H1 (cell line): ENCODE data around the gene TNFSF18. TPM values are rescaled to one million over a fixed set of nuclear protein-coding genes. Genes with fewer than 3 reads are reported as not detected.

ENCODE experiments used
- CTCF ChIA-PET: fragments of 300-600 bp; sonication (Branson Sonifier 250); formaldehyde crosslinking; loops from one replicate; lab custom pipeline; 2021; ENCODE audit not compliant: partially characterized antibody; lab: Charles Lee
- POLR2A ChIA-PET: fragments of 300-600 bp; sonication (Branson Sonifier 250); formaldehyde crosslinking; loops from one replicate; lab custom pipeline; 2021; ENCODE audit warnings: inconsistent platforms; ENCODE audit not compliant: partially characterized antibody; lab: Charles Lee
- DNase-seq, 2 experiments: peaks; one replicate each; pipeline versions ENCODE4 v3.0.0 to v3.0.0-alpha.2; 2010 to 2022; ENCODE audit warnings: low spot score in 2 of 2, low read depth in 1 of 2, mixed read lengths in 1 of 2
- FAIRE-seq: peaks from 2 replicates; lab custom pipeline; 2011; peaks lifted over from hg19 to GRCh38; lab: Jason Lieb, UNC
- H2AFZ ChIP-seq: 2 replicates; pipeline ENCODE4 v1.8.1; 2012; ENCODE audit warnings: low read length, inconsistent platforms
- H2AK5ac ChIP-seq: 2 replicates; pipeline ENCODE4 v1.6.1; 2013; ENCODE audit warnings: low read depth, low read length
- H2BK120ac ChIP-seq: replicated peaks from 2 replicates; pipeline ENCODE3; 2013; ENCODE audit warnings: low read depth, low read length, inconsistent platforms
- H2BK12ac ChIP-seq: 2 replicates; pipeline ENCODE4 v1.6.1; 2013; ENCODE audit warnings: low read depth, low read length
- H2BK15ac ChIP-seq: 2 replicates; pipeline ENCODE4 v1.6.1; 2013; ENCODE audit warnings: low read length
- H2BK20ac ChIP-seq: 2 replicates; pipeline ENCODE4 v1.6.1; 2013; ENCODE audit warnings: low read length
- H2BK5ac ChIP-seq: 2 replicates; pipeline ENCODE4 v1.6.1; 2013; ENCODE audit warnings: low read depth, low read length
- H3K14ac ChIP-seq: 2 replicates; pipeline ENCODE4 v1.6.1; 2013; ENCODE audit warnings: inconsistent platforms; ENCODE audit not compliant: insufficient read length
- H3K18ac ChIP-seq: 2 replicates; pipeline ENCODE4 v1.6.1; 2013; ENCODE audit warnings: low read length; ENCODE audit errors: extremely low read depth
- H3K23ac ChIP-seq: 2 replicates; pipeline ENCODE4 v1.6.1; 2013; ENCODE audit warnings: inconsistent platforms; ENCODE audit not compliant: insufficient read length
- H3K23me2 ChIP-seq: 2 replicates; pipeline ENCODE4 v1.6.1; 2013; ENCODE audit warnings: low read depth, low read length
- H3K27ac ChIP-seq: 2 replicates; pipeline ENCODE4 v1.6.1; 2011; ENCODE audit warnings: low read depth, low read length, inconsistent platforms
- H3K27me3 ChIP-seq, 4 experiments: replicated peaks in 1 of 4; 1 replicate in 1 of 4; 2 replicates in 3 of 4; pipeline versions ENCODE4 v1.6.1 to v1.8.1; 2011 to 2013; ENCODE audit warnings: low read length in 3 of 4, mild to moderate bottlenecking in 3 of 4, inconsistent platforms in 2 of 4, mixed read lengths in 2 of 4, moderate library complexity in 1 of 4; ENCODE audit not compliant: control insufficient read depth in 3 of 4, insufficient read depth in 3 of 4; ENCODE audit errors: extremely low read depth in 1 of 4
- H3K36me3 ChIP-seq, 4 experiments: 2 replicates each; pipeline versions ENCODE4 v1.6.1 to v1.8.1; 2011 to 2013; ENCODE audit warnings: mild to moderate bottlenecking in 4 of 4, low read length in 3 of 4, moderate library complexity in 2 of 4, control low read depth in 1 of 4, inconsistent platforms in 1 of 4; ENCODE audit not compliant: insufficient read depth in 4 of 4, control insufficient read depth in 2 of 4
- H3K4ac ChIP-seq: replicated peaks from 2 replicates; pipeline ENCODE3; 2013; ENCODE audit warnings: low read length, low read depth, mixed read lengths, inconsistent platforms; ENCODE audit not compliant: insufficient read length
- H3K4me1 ChIP-seq, 4 experiments: replicated peaks in 1 of 4; 1 replicate in 1 of 4; 2 replicates in 3 of 4; pipeline versions ENCODE4 v1.6.1 to v1.8.1; 2011 to 2013; ENCODE audit warnings: low read length in 3 of 4, inconsistent platforms in 2 of 4, mixed read lengths in 1 of 4; ENCODE audit not compliant: insufficient read depth in 4 of 4, control insufficient read depth in 3 of 4
- H3K4me2 ChIP-seq, 2 experiments: 2 replicates each; pipeline versions ENCODE4 v1.6.1 to v1.8.1; 2011 to 2013; ENCODE audit warnings: low read depth in 2 of 2, low read length in 2 of 2, control low read depth in 1 of 2, inconsistent platforms in 1 of 2, mild to moderate bottlenecking in 1 of 2; ENCODE audit not compliant: insufficient read depth in 1 of 2
- H3K4me3 ChIP-seq, 4 experiments: fragments of 200-600, 300-600 bp in 1 of 4; sonication (generic), shearing (Covaris generic), sonication (Bioruptor Twin) in 1 of 4; 2 replicates each; pipeline versions ENCODE4 v1.5.1 to v1.8.1; 2011 to 2016; ENCODE audit warnings: low read length in 4 of 4, low read depth in 3 of 4, control low read depth in 2 of 4, inconsistent platforms in 2 of 4, mild to moderate bottlenecking in 2 of 4, mixed read lengths in 1 of 4, moderate library complexity in 1 of 4; ENCODE audit not compliant: insufficient read depth in 2 of 4; ENCODE audit errors: extremely low read depth in 1 of 4
- H3K56ac ChIP-seq: replicated peaks from 2 replicates; pipeline ENCODE3; 2013; ENCODE audit warnings: low read depth, mild to moderate bottlenecking, mixed read lengths, low read length, inconsistent platforms; ENCODE audit not compliant: insufficient read length
- H3K79me1 ChIP-seq: 2 replicates; pipeline ENCODE4 v1.6.1; 2013; ENCODE audit warnings: low read depth, low read length, control low read depth
- H3K79me2 ChIP-seq, 2 experiments: 2 replicates each; pipeline versions ENCODE4 v1.6.1 to v1.8.1; 2012 to 2013; ENCODE audit warnings: low read length in 2 of 2, mild to moderate bottlenecking in 2 of 2, inconsistent platforms in 1 of 2; ENCODE audit not compliant: insufficient read depth in 2 of 2, control insufficient read depth in 1 of 2
- H3K9ac ChIP-seq, 4 experiments: replicated peaks in 1 of 4; 1 replicate in 1 of 4; 2 replicates in 3 of 4; pipeline versions ENCODE4 v1.6.1 to v1.8.1; 2011 to 2013; ENCODE audit warnings: low read depth in 3 of 4, low read length in 3 of 4, control low read depth in 2 of 4, mild to moderate bottlenecking in 2 of 4, moderate library complexity in 2 of 4, inconsistent platforms in 1 of 4; ENCODE audit errors: extremely low read depth in 1 of 4
- H3K9me3 ChIP-seq, 2 experiments: 2 replicates each; pipeline versions ENCODE4 v1.6.1 to v1.8.1; 2012 to 2013; ENCODE audit warnings: mild to moderate bottlenecking in 2 of 2, moderate library complexity in 2 of 2, control low read depth in 1 of 2, inconsistent platforms in 1 of 2, low read depth in 1 of 2, low read length in 1 of 2, mixed read lengths in 1 of 2; ENCODE audit not compliant: insufficient read depth in 2 of 2
- H4K20me1 ChIP-seq, 2 experiments: replicated peaks in 1 of 2; 2 replicates each; pipeline versions ENCODE3 to v1.8.1; 2011 to 2013; ENCODE audit warnings: inconsistent platforms in 2 of 2, low read length in 2 of 2, mild to moderate bottlenecking in 1 of 2; ENCODE audit not compliant: insufficient read depth in 2 of 2, control insufficient read depth in 1 of 2
- H4K5ac ChIP-seq: 2 replicates; pipeline ENCODE4 v1.6.1; 2013; ENCODE audit warnings: low read length, low read depth, mixed read lengths, inconsistent platforms; ENCODE audit not compliant: insufficient read length
- H4K8ac ChIP-seq: 2 replicates; pipeline ENCODE4 v1.8.0; 2013; ENCODE audit warnings: mild to moderate bottlenecking, moderate library complexity, low read length, inconsistent platforms; ENCODE audit not compliant: insufficient read depth; ENCODE audit errors: extremely low read depth
- H4K91ac ChIP-seq: replicated peaks from 2 replicates; pipeline ENCODE3; 2013; ENCODE audit warnings: low read length, mixed read lengths, inconsistent platforms; ENCODE audit not compliant: insufficient read length
- ATF2 ChIP-seq: IDR thresholded peaks from 2 replicates; pipeline ENCODE4 v1.6.1; 2012; ENCODE audit warnings: low read length, inconsistent platforms
- FOSL1 ChIP-seq: IDR thresholded peaks from 2 replicates; pipeline ENCODE4 v1.6.1; 2011; ENCODE audit warnings: mild to moderate bottlenecking, low read depth, low read length, moderate library complexity; ENCODE audit not compliant: insufficient read depth
- GTF2F1 ChIP-seq: IDR thresholded peaks from 2 replicates; pipeline ENCODE4 v1.6.1; 2012; ENCODE audit warnings: low read depth, low read length, improper control_type of control experiment, borderline replicate concordance
- JUN ChIP-seq: IDR thresholded peaks from 2 replicates; pipeline ENCODE4 v1.6.1; 2011; ENCODE audit warnings: low read depth, mild to moderate bottlenecking, improper control_type of control experiment, low read length
- JUND ChIP-seq: IDR thresholded peaks from 2 replicates; pipeline ENCODE4 v1.6.1; 2011; ENCODE audit warnings: mild to moderate bottlenecking, improper control_type of control experiment, low read length
- KDM4A ChIP-seq: IDR thresholded peaks from one replicate; pipeline ENCODE4 v1.7.1; 2012; ENCODE audit warnings: low read depth, mild to moderate bottlenecking, moderate library complexity, low read length, inconsistent platforms; ENCODE audit not compliant: severe bottlenecking
- MAFK ChIP-seq: IDR thresholded peaks from 2 replicates; pipeline ENCODE4 v1.6.1; 2012; ENCODE audit warnings: low read depth, mild to moderate bottlenecking, improper control_type of control experiment, low read length
- NANOG ChIP-seq: IDR thresholded peaks from 2 replicates; pipeline ENCODE4 v1.6.1; 2011; ENCODE audit warnings: low read length, low read depth, mild to moderate bottlenecking, inconsistent platforms; ENCODE audit not compliant: insufficient read depth, poor library complexity, severe bottlenecking
- SIX5 ChIP-seq: IDR thresholded peaks from 2 replicates; pipeline ENCODE4 v1.6.1; 2011; ENCODE audit warnings: mild to moderate bottlenecking, low read depth, low read length
- WGBS, 2 experiments: shearing (Covaris generic) in 1 of 2; methylation state at CpG; one replicate each; pipeline versions ENCODE4 v1.1.6 to v1.1.7; 2013 to 2015; ENCODE audit warnings: low lambda C conversion rate in 2 of 2, mixed read lengths in 2 of 2, inconsistent platforms in 1 of 2, low coverage in 1 of 2, missing lambda C conversion rate in 1 of 2; ENCODE audit not compliant: insufficient replicate concordance in 2 of 2, insufficient coverage in 1 of 2, insufficient read length in 1 of 2; ENCODE audit errors: extremely low coverage in 1 of 2, missing lambda C conversion rate in 1 of 2; 5-methylcytosine and 5-hydroxymethylcytosine counted together
- polyA plus RNA-seq, 7 experiments: library from polyadenylated mRNA; depleted of rRNA in 3 of 7; stranded (reverse) in 5 of 7; unstranded in 2 of 7; fragments of >200 nt in 5 of 7; fragments of 200-250 nt in 2 of 7; gene quantifications; 1 replicate in 5 of 7; 2 replicates in 1 of 7; 4 replicates in 1 of 7; pipeline versions ENCODE4 v1.2.1 to v1.2.3, GENCODE V29; 2011 to 2013; ENCODE audit warnings: missing spikeins in 2 of 7, mixed read lengths in 2 of 7
- total RNA-seq: library from RNA; stranded (reverse); fragmentation: NEBNext Ultra II Directional; extraction: Animal tissue kit (Norgen Biotek cat#: 25700); gene quantifications from 2 replicates; pipeline ENCODE4 v1.2.1, GENCODE V29; 2021

The TNFSF18 gene
- total and polyA plus RNA-seq, 2 of the 8 experiments (the other 6 are each of a cell fraction or from before 2014, with no cell fraction given) = not detected

- Histone ChIP-seq H2BK120ac (no peak overlapping the region), H3K23me2 (no peaks in the 10 kb centered on the region), H4K91ac (no peak overlapping the region), H3K9me3 (peaks cover 3 to 4% of the 10 kb centered on the region in 2 experiments; a peak in 2 of 4 replicates), H3K79me1 (no peaks in the 10 kb centered on the region), H3K4me2 (no peak overlapping the region), H3K27ac (no peak overlapping the region), H3K56ac (no peak overlapping the region), H3K14ac (no peak overlapping the region), H2BK15ac (no peak overlapping the region)
- no peak for DNase-seq
- POLR2A ChIA-PET = no interaction called here
- TF ChIP-seq GTF2F1 (no peak), JUN (no peak), FOSL1 (no peak), SIX5 (no peak), NANOG (no peak), MAFK (no peak), ATF2 (no peak), JUND (no peak), KDM4A (no peak)
- TF ChIP-seq, all 59 proteins: peak for 0
- CTCF ChIA-PET = no interaction called here
- Histone ChIP-seq H2BK12ac (no peak overlapping the region), H3K36me3 (no peaks in the 10 kb centered on the region), H3K4me3 (no peak overlapping the region), H2BK20ac (no peak overlapping the region), H3K18ac (no peak overlapping the region), H2AK5ac (no peak overlapping the region), H3K4me1 (no peaks in the 10 kb centered on the region), H3K79me2 (no peaks in the 10 kb centered on the region), H3K23ac (no peak overlapping the region), H3K9ac (no peak overlapping the region), H4K20me1 (no peaks in the 10 kb centered on the region), H3K27me3 (no peaks in the 10 kb centered on the region), H4K8ac (no peak overlapping the region), H4K5ac (no peak overlapping the region), H2BK5ac (no peak overlapping the region), H3K4ac (no peak overlapping the region), H2AFZ (no peak overlapping the region)
- WGBS, 2 experiments = 89% methylated on average over 2 of the region's 2 CpGs; no CpG with 5 or more reads in 1 of the 2 experiments
- no peak for FAIRE-seq
Observed at GRCh38 chr1:172997941-172998361, 52.8 kb downstream of the TNFSF18 start.
